K562 (cell line): ENCODE measurements around the gene CCDC97. TPM values are rescaled to one million over a fixed set of nuclear protein-coding genes. Genes with fewer than 3 reads are reported as not detected.
"Not testable (repeated sequence)": the region's sequence is repeated elsewhere in the genome, so short reads cannot be mapped to it uniquely, and the experiment has no call there.

Experiments used
- ATAC-seq: fragments of 200-7000 bp; cut with Tn5 transposase; 3 replicates; pipeline ENCODE4 v1.9.1; 2020; ENCODE audit warnings: moderate library complexity
- BruUV-seq: library from RNA; stranded (reverse); fragments of 400-500 nt; replicated peaks from 2 replicates; lab custom pipeline; 2021; lab: Mats Ljungman, UMichigan
- CTCF ChIA-PET: fragments of 300-600 bp; formaldehyde crosslinking; extraction: SDS; loops from one replicate; lab custom pipeline; 2021; ENCODE audit warnings: low intra/inter-chr PET ratio; lab: Yijun Ruan, JAX
- POLR2A ChIA-PET: fragments of 300-600, 350-650 bp; sonication (Branson Sonifier 250); formaldehyde crosslinking; extraction: SDS; loops from one replicate; lab custom pipeline; 2021; ENCODE audit warnings: antibody characterized with exemption, inconsistent platforms; lab: Yijun Ruan, JAX
- DNase-seq, 4 experiments: peaks; one replicate each; pipeline versions ENCODE4 v3.0.0 to v3.0.0-alpha.2; 2011 to 2018; ENCODE audit warnings: low spot score in 3 of 4, mixed read lengths in 3 of 4; ENCODE audit errors: extremely low read depth in 1 of 4
- FAIRE-seq: peaks from 2 replicates; lab custom pipeline; 2011; peaks lifted over from hg19 to GRCh38; lab: Jason Lieb, UNC
- H2AFZ ChIP-seq: 2 replicates; pipeline ENCODE4 v1.6.0; 2011; ENCODE audit warnings: low read depth, low read length, control low read depth, inconsistent platforms
- H3K27ac ChIP-seq: fragments of 200-600 bp; 3 replicates; pipeline ENCODE4 v1.8.0; 2011; ENCODE audit warnings: low read depth, mild to moderate bottlenecking, control low read depth, inconsistent platforms, low read length, moderate library complexity, mixed read lengths; ENCODE audit errors: extremely low read depth
- H3K27me3 ChIP-seq, 2 experiments: fragments of 300-600 bp in 1 of 2; 2 replicates in 1 of 2; 3 replicates in 1 of 2; pipeline versions ENCODE4 v1.6.0 to v1.8.0; 2011; ENCODE audit warnings: inconsistent platforms in 2 of 2, low read length in 2 of 2, mild to moderate bottlenecking in 1 of 2, mixed read lengths in 1 of 2, moderate library complexity in 1 of 2; ENCODE audit not compliant: control insufficient read depth in 2 of 2, insufficient read depth in 2 of 2
- H3K36me3 ChIP-seq: fragments of 300-600 bp; 3 replicates; pipeline ENCODE4 v1.8.0; 2011; ENCODE audit warnings: mild to moderate bottlenecking, low read length, inconsistent platforms; ENCODE audit not compliant: control insufficient read depth, insufficient read depth
- H3K4me1 ChIP-seq, 2 experiments: fragments of 200-600 bp in 1 of 2; replicated peaks in 1 of 2; 2 replicates in 1 of 2; 3 replicates in 1 of 2; pipeline versions ENCODE4 v1.5.1 to v1.8.0; 2011; ENCODE audit warnings: inconsistent platforms in 2 of 2, low read length in 2 of 2, mild to moderate bottlenecking in 1 of 2, mixed read lengths in 1 of 2, moderate library complexity in 1 of 2; ENCODE audit not compliant: control insufficient read depth in 2 of 2, insufficient read depth in 2 of 2
- H3K4me2 ChIP-seq: 2 replicates; pipeline ENCODE4 v1.6.1; 2011; ENCODE audit warnings: low read length, control low read depth, inconsistent platforms, mixed read lengths; ENCODE audit not compliant: insufficient read depth
- H3K4me3 ChIP-seq: fragments of 200-600 bp; sonication (generic), shearing (Covaris generic); 2 replicates; pipeline ENCODE4 v1.5.1; 2016; ENCODE audit warnings: control low read depth, inconsistent platforms
- H3K79me2 ChIP-seq: fragments of 200-600 bp; 3 replicates; pipeline ENCODE4 v1.8.0; 2011; ENCODE audit warnings: low read length, inconsistent platforms; ENCODE audit not compliant: control insufficient read depth, insufficient read depth
- H3K9ac ChIP-seq, 2 experiments: 2 replicates each; pipeline versions ENCODE4 v1.6.0 to v1.6.1; 2011; ENCODE audit warnings: low read depth in 2 of 2, low read length in 2 of 2, control low read depth in 1 of 2, inconsistent platforms in 1 of 2, mild to moderate bottlenecking in 1 of 2, mixed read lengths in 1 of 2; ENCODE audit not compliant: insufficient read depth in 1 of 2
- H3K9me1 ChIP-seq: one replicate; pipeline ENCODE4 v1.6.0; 2011; ENCODE audit warnings: inconsistent platforms, mild to moderate bottlenecking, low read length, moderate library complexity; ENCODE audit not compliant: control insufficient read depth, insufficient read depth
- H3K9me3 ChIP-seq: replicated peaks from 2 replicates; pipeline ENCODE4 v1.5.1; 2011; ENCODE audit warnings: low read depth, low read length, inconsistent platforms; ENCODE audit not compliant: control insufficient read depth, insufficient read depth
- H4K20me1 ChIP-seq: replicated peaks from 2 replicates; pipeline ENCODE4 v1.6.1; 2011; ENCODE audit warnings: low read length, inconsistent platforms, mixed read lengths; ENCODE audit not compliant: control insufficient read depth, insufficient read depth
- ZBTB34 ChIP-seq: fragments of 250-450 bp; sonication (Bioruptor Pico); IDR thresholded peaks from 2 replicates; pipeline ENCODE4 v1.8.0; 2021; ENCODE audit warnings: mild to moderate bottlenecking, moderate library complexity
- ZSCAN32 ChIP-seq: fragments of 450-650 bp; formaldehyde crosslinking; IDR thresholded peaks from 2 replicates; pipeline ENCODE4 v1.4.0; 2020; ENCODE audit warnings: mild to moderate bottlenecking, moderate library complexity
- WGBS: fragments of 100-300 bp; shearing (Covaris generic); methylation state at CpG from one replicate; pipeline ENCODE4 v1.1.6; 2016; ENCODE audit warnings: low coverage, mixed read lengths; ENCODE audit not compliant: insufficient coverage; ENCODE audit errors: missing lambda C conversion rate; 5-methylcytosine and 5-hydroxymethylcytosine counted together
- in situ Hi-C: fragments of 300-500 bp; cut with MboI; formaldehyde crosslinking; loops from 4 replicates; pipeline ENCODE4 v1.15.0; 2018; ENCODE audit warnings: inconsistent platforms, mixed read lengths
- intact Hi-C: fragments of 100-400 bp; cut with micrococcal nuclease; formaldehyde crosslinking; loops from 2 replicates; pipeline ENCODE4 v1.14.2; 2022
- polyA plus RNA-seq, 8 experiments: library from polyadenylated mRNA; depleted of rRNA in 4 of 8; stranded (reverse) in 5 of 8; unstranded in 3 of 8; fragments of >200 nt; fragmentation: Nextera tagmentation in 2 of 8; fragmentation: Illumina TruSeq in 1 of 8; extraction: Ambion mirVana in 2 of 8; extraction: Trizol in 1 of 8; gene quantifications; 2 replicates each; pipeline versions ENCODE4 v1.2.1 to v1.2.3, GENCODE V29; 2011 to 2014; ENCODE audit warnings: inconsistent platforms in 1 of 8, missing spikeins in 1 of 8
- total RNA-seq, 7 experiments: library from RNA; depleted of rRNA in 6 of 7; stranded (reverse); fragments of >200 nt in 6 of 7; fragmentation: Illumina TruSeq in 2 of 7; extraction: Trizol in 2 of 7; gene quantifications; 2 replicates each; pipeline versions ENCODE4 v1.2.1 to v1.2.3, GENCODE V29; 2011 to 2021; ENCODE audit warnings: low replicate concordance in 1 of 7

The CCDC97 gene
- total and polyA plus RNA-seq, 9 of the 15 experiments (the other 6 are each of a cell fraction or from before 2014, with no cell fraction given), result 0.60 to 16.5 (median 7.0) TPM

- TF ChIP-seq ZBTB34 (CRISPR knock-in tag) (no peak), ZSCAN32 (CRISPR knock-in tag) (no peak)
- TF ChIP-seq, all 486 proteins: peak for 0
Measured at GRCh38 chr19:41288673-41289530, 21.1 kb upstream of the CCDC97 start (continued).

- H3K9me1 ChIP-seq, DNase-seq, H3K27ac ChIP-seq, H3K4me2 ChIP-seq, H3K4me1 ChIP-seq, intact Hi-C loops, H3K9me3 ChIP-seq, FAIRE-seq, BruUV-seq, H3K4me3 ChIP-seq, H3K79me2 ChIP-seq, H3K9ac ChIP-seq, H2AFZ ChIP-seq, in situ Hi-C loops, ATAC-seq, H3K27me3 ChIP-seq, H4K20me1 ChIP-seq: not testable (repeated sequence)
- peaks cover 93% of the 10 kb centered on the region for H3K36me3 ChIP-seq
- POLR2A ChIA-PET, result interaction anchor here (1.1 to 1.7 kb wide), 3 partner anchors 8 to 18 kb away, joined by 3 to 6 read pairs (median 4); no protein-coding TSS in a partner anchor
- CTCF ChIA-PET, result interaction anchor here (0.6 kb wide), 1 partner anchor 79 kb away, joined by 4 read pairs; no protein-coding TSS in a partner anchor
- WGBS, result 97% methylated on average over 8 of the region's 8 CpGs
Measured at GRCh38 chr19:41289814-41290213, 20.2 kb upstream of the CCDC97 start.
